K562 (cell line): Measurements from ENCODE around the gene AREL1. TPM values are rescaled to one million over a fixed set of nuclear protein-coding genes. Genes with fewer than 3 reads are reported as not detected.

Experiments used
- CUX1 ChIP-seq: fragments of 200-800 bp; sonication (Bioruptor generic); IDR thresholded peaks from 2 replicates; pipeline ENCODE4 v1.6.1; 2016; ENCODE audit warnings: missing genetic modification characterization, missing compliant biosample characterization
- DACH1 ChIP-seq: fragments of 450-650 bp; IDR thresholded peaks from 2 replicates; pipeline ENCODE4 v1.6.1; 2018; ENCODE audit not compliant: partially characterized antibody
- HNRNPL ChIP-seq: fragments of 200-400 bp; formaldehyde crosslinking; IDR thresholded peaks from 2 replicates; pipeline ENCODE4 v1.6.1; 2017; ENCODE audit warnings: low read depth, mild to moderate bottlenecking, low read length
- L3MBTL2 ChIP-seq: fragments of 450-650 bp; IDR thresholded peaks from 2 replicates; pipeline ENCODE4 v1.6.1; 2016; ENCODE audit warnings: mild to moderate bottlenecking, moderate library complexity
- THRB ChIP-seq: fragments of 450-650 bp; formaldehyde crosslinking; conservative IDR thresholded peaks from 2 replicates; pipeline ENCODE4 v1.4.0; 2022; ENCODE audit warnings: mild to moderate bottlenecking, missing genetic modification characterization
- ZBTB1 ChIP-seq: sonication (generic); formaldehyde crosslinking; IDR thresholded peaks from 2 replicates; pipeline ENCODE4 v1.8.1; 2023; ENCODE audit warnings: missing genetic modification reagents, low read depth, mild to moderate bottlenecking, borderline replicate concordance
- ZNF76 ChIP-seq: fragments of 250-450 bp; sonication (Bioruptor Pico); IDR thresholded peaks from 2 replicates; pipeline ENCODE4 v1.4.0; 2020; ENCODE audit warnings: mild to moderate bottlenecking, moderate library complexity, borderline replicate concordance
- polyA plus RNA-seq, 8 experiments: library from polyadenylated mRNA; depleted of rRNA in 4 of 8; stranded (reverse) in 5 of 8; unstranded in 3 of 8; fragments of >200 nt; fragmentation: Nextera tagmentation in 2 of 8; fragmentation: Illumina TruSeq in 1 of 8; extraction: Ambion mirVana in 2 of 8; extraction: Trizol in 1 of 8; gene quantifications; 2 replicates each; pipeline versions ENCODE4 v1.2.1 to v1.2.3, GENCODE V29; 2011 to 2014; ENCODE audit warnings: inconsistent platforms in 1 of 8, missing spikeins in 1 of 8
- total RNA-seq, 7 experiments: library from RNA; depleted of rRNA in 6 of 7; stranded (reverse); fragments of >200 nt in 6 of 7; fragmentation: Illumina TruSeq in 2 of 7; extraction: Trizol in 2 of 7; gene quantifications; 2 replicates each; pipeline versions ENCODE4 v1.2.1 to v1.2.3, GENCODE V29; 2011 to 2021; ENCODE audit warnings: low replicate concordance in 1 of 7

The AREL1 gene
- total and polyA plus RNA-seq, 9 of the 15 experiments (the other 6 are each of a cell fraction or from before 2014, with no cell fraction given): 6.0 to 24.8 (median 16.6) TPM

GRCh38 chr14:74733221-74733620 lies 20.3 kb upstream of the AREL1 start (continued):
- TF ChIP-seq CUX1 (no peak), L3MBTL2 (no peak), ZBTB1 (CRISPR knock-in tag) (no peak), HNRNPL (no peak), THRB (CRISPR knock-in tag) (no peak), DACH1 (no peak), ZNF76 (no peak)
